NCI-H128 (cell line): ENCODE data around the gene LY86.

Experiments used
- DNase-seq: peaks from one replicate; lab custom pipeline; 2025; ENCODE audit not compliant: unreplicated experiment; lab: John Stamatoyannopoulos, UW

LY86 gene

GRCh38 chr6:6700407-6701270 is 112.1 kb downstream of the LY86 start:
- DNase-seq = no peak

- DNase-seq = no peak
Observed at GRCh38 chr6:6701864-6702263, 113.3 kb downstream of the LY86 start.

DNA sequence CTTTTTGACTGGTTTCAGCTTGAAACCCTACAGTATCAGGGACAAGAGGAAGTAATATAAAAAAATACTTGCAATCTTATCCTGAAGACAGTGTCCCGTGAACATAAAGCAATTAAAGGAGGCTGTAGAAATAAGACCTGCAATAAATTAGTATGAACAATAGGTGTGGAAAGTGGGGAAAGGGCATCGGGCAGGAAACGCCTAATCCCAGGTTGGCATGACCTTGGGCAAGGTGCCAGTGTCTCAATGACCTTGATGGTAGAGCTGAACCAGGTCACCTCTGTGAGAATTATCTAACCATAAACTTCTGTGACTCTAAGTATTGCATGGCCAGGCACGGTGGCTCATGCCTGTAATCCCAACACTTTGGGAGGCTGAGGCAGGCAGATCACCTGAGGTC is 115.2 kb downstream of the LY86 start:
- no peak for DNase-seq
